Left ventricle myocardium superior (tissue), 1 donor: ENCODE results near the gene PSMD3. TPM values are rescaled to one million over a fixed set of nuclear protein-coding genes. Genes with fewer than 3 reads are reported as not detected.
A peak's percentile ranks its signal among the peaks of the same experiment; 100 is the strongest.

Experiments
- ATAC-seq: fragments of 200-7000 bp; cut with Tn5 transposase; one replicate; pipeline ENCODE4 v1.9.1; 2020; ENCODE audit warnings: mild to moderate bottlenecking, moderate library complexity
- DNase-seq: peaks from one replicate; pipeline ENCODE4 v3.0.0-alpha.2; 2020
- intact Hi-C: fragments of 100-400 bp; cut with micrococcal nuclease; formaldehyde crosslinking; loops from one replicate; pipeline ENCODE4 v1.11.0; 2022
- microRNA-seq: library from miRNA; unstranded; fragments of <30 nt; microRNA quantifications from one replicate; pipeline ENCODE4 v1.2.0, GENCODE V29; 2020; ENCODE audit warnings: borderline number of aligned reads
- total RNA-seq: library from RNA; stranded (reverse); fragmentation: NEBNext Ultra II Directional; extraction: Animal tissue kit (Norgen Biotek cat#: 25700); gene quantifications from one replicate; pipeline ENCODE4 v1.2.1, GENCODE V29; 2021
- donor health status: DM: no; HTN: yes; CAD: no; lungs with severe emphysema.

The PSMD3 gene
- total RNA-seq, 1 donor from 2014 or later, result 83.4 TPM

- peak; percentile 85 for DNase-seq
- ATAC-seq, result peak; percentile 87
- intact Hi-C loops, result loop anchor here (10.0 kb wide), 1 partner anchor 132 kb away; no protein-coding TSS in a partner anchor
Measured at GRCh38 chr17:40032322-40033320, 52.0 kb downstream of the PSMD3 start.

- no peak for ATAC-seq
- peak; percentile 17 for DNase-seq
- intact Hi-C loops, result loop anchor here (10.0 kb wide), 1 partner anchor 131 kb away; no protein-coding TSS in a partner anchor
Measured at GRCh38 chr17:40033339-40033738, 52.7 kb downstream of the PSMD3 start.

DNA sequence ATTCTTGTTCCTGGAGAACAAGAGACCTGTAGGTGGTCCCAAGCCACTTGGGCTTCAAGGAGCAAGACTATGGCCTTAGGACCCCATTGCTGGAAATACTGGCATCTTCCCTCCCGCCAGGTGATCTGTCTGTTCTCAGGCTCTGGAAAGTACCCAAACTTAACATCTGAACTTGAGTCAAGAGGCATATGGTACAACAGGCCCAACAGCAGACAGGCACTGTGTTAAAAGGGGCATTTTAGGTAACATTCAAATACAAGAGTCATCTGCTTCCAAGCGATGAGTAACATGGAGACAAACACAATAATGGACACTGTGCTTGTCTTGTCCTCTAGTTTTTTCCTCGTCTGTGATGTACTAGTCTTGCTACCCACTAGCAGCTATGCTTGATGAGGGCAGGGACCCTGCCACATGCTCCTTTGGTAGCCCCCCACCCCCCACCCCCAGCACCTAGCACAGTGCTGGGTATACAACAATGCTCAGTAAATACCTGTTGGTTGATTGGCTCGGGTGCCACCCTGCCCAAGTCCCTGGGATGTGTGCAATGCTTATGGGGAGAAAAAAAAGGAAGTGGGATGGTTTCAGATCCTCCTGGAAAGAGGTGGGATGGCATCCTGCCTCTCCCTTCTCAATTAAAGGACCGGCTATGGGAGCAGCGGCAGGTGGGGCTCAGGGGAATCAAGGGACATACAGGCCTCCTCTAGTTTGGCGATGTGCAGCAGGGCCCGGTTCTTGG is 54.0 kb downstream of the PSMD3 start:
- intact Hi-C loops, result loop anchor here (10.0 kb wide), 1 partner anchor 130 kb away; no protein-coding TSS in a partner anchor
- peak; percentile 1 for DNase-seq
- no peak for ATAC-seq

DNA sequence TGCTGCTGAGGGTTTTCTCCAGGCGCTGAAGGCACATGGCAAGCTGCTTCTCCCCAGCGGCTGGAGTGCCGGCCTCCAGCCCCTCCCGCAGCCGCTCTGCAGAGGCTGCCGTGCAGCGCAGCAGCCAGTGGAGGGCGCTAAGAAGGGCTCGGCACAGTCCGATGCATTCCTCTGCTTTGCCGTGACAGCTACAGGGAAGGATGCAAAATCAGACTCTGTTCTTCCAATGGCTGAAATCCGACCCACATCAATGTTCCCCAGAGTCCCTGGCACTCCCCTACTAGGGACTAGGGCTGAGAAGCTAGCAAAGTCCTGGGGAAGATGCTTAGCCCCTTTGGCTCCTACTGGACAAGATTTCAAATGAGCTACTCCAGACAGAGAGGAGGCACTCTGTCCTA is 54.6 kb downstream of the PSMD3 start:
- no peak for ATAC-seq
- intact Hi-C loops, result loop anchor here (10.0 kb wide), 1 partner anchor 130 kb away; no protein-coding TSS in a partner anchor
- DNase-seq, result peak; percentile 24

DNA sequence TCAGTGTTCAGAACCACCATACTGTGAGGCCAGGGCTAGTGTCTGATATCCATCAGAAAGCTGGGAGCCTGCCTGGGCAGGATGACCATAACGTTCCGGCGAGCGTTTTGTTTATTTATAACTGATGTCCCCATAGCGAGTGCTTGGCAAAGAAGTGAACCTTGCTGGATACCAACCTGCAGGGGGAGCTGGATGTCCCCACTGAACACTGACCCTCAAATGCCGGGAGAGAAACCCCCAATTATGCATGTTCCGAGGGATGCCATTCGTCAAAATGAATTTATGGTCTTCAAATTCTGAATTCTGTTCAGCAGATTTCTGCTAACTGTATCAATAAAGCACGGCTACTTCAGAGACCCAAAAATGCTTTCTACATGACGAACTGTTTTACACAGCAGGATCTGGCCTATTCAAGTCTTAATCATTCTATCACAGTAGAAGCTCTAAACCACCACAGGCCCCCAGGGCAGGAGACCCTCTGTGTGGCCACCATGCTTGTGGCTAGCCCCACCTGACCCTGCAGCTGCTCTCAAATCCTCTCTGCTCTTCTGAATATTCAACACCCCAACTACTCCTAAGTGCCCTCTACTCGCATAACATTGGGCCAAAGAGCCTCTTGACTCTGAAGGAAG is 58.4 kb downstream of the PSMD3 start:
- intact Hi-C loops, result loop anchor here (10.0 kb wide), 1 partner anchor 126 kb away; no protein-coding TSS in a partner anchor
- ATAC-seq, result peak; percentile 96
- DNase-seq, result peak; percentile 78

GRCh38 chr17:40041196-40041595 is 60.6 kb downstream of the PSMD3 start:
- intact Hi-C loops, result no loop called here
- DNase-seq (no peak), ATAC-seq (no peak)

Small RNA genes lying within 50 kb of the gene (microRNA-seq; reads per million reads assigned to microRNA genes)
- not detected for gene MIR6884

Other genes starting within 250 kb of the PSMD3 start
- 5.1 TPM for gene GRB7, start 242.9 kb upstream of the PSMD3 start, total RNA-seq
- gene IKZF3, start 116.5 kb upstream of the PSMD3 start, total RNA-seq, result 0.42 TPM
- gene ZPBP2, start 112.6 kb upstream of the PSMD3 start, total RNA-seq, result not detected
- 2.6 TPM for gene GSDMB, start 62.2 kb upstream of the PSMD3 start, total RNA-seq
- 35.6 TPM for gene ORMDL3, start 53.2 kb upstream of the PSMD3 start, total RNA-seq
- not detected for gene LRRC3C, start 53.1 kb upstream of the PSMD3 start, total RNA-seq
- 0.52 TPM for gene GSDMA, start 17.8 kb upstream of the PSMD3 start, total RNA-seq
- gene CSF3, start 34.6 kb downstream of the PSMD3 start, total RNA-seq, result not detected
- gene MED24, start 73.6 kb downstream of the PSMD3 start, total RNA-seq, result 56.9 TPM
- gene THRA, start 82.2 kb downstream of the PSMD3 start, total RNA-seq, result 98.1 TPM
- 21.5 TPM for gene NR1D1, start 119.8 kb downstream of the PSMD3 start, total RNA-seq
- 49.1 TPM for gene MSL1, start 141.2 kb downstream of the PSMD3 start, total RNA-seq
- gene CASC3, start 159.7 kb downstream of the PSMD3 start, total RNA-seq, result 48.1 TPM
- gene RAPGEFL1, start 196.7 kb downstream of the PSMD3 start, total RNA-seq, result 3.8 TPM
- 11.3 TPM for gene WIPF2, start 238.5 kb downstream of the PSMD3 start, total RNA-seq